ENCODE results near the gene RFLNA. TPM values are rescaled to one million over a fixed set of nuclear protein-coding genes. Genes with fewer than 3 reads are reported as not detected.

Gene RFLNA
- total and polyA plus RNA-seq, 2 of the 4 experiments (the other 2 are of a cell fraction): not detected

DNA sequence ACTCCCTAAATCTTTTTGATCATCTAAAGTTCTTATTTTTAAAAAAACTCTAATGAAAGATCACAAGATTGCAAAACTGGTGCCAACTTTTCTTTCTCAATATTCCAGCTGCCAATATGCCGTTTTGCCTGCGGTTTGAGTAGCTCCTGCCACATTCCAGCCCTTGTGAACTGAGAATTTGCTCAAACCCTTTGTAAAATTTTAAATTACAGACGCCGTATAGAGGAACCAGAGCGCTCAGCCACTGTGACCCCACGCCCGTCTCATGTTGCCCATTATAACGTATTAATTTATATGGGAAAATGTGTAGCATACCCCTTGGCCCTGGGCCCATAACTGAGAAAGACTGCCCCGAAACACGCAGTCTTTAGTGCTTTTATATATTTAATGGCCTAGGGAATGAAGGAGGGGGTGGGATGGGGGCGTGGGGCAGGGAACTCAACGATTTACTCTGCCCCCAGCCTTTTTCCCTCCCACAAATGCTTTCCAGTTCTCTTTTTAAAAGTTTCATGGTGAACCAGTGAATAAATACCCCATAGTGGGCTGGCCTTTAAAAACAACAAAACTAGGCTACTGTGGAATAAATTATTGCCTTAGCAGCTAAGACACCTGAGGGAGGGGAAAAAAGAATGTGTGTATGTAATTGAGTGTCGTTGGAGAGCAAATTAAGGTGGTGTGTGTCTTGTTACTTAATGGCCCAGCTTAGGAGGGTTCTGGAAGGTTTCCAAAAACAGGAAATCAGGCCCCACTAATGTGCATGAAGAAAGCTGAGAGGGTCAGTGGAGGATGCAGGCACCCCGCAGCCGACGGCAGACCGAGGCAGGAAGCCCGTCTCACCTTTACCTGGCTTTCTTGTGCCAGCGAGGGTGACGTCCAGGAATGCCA is 45.7 kb upstream of the RFLNA start:
- intact Hi-C loops (cut with micrococcal nuclease): no loop called here
- Histone ChIP-seq H3K79me1 (ENCODE audit: low read depth in 1 of 2, low read length in 2 of 2) (no peaks in the 10 kb centered on the region), H3K23ac (ENCODE audit: low read depth, low read length) (no peak overlapping the region), H3K9me3 (ENCODE audit: control insufficient read depth, insufficient read depth, low read length) (peaks cover 4% of the 10 kb centered on the region; the same call in 1 of the 2 replicates), H3K4me2 (ENCODE audit: low read depth, low read length) (no peak overlapping the region), H2AK5ac (ENCODE audit: low read depth, low read length) (no peak overlapping the region), H3K4me3 (ENCODE audit: insufficient read depth, low read depth, low read length) (no peak overlapping the region), H3K14ac (replicated peaks; ENCODE audit: low read depth, low read length) (no peak overlapping the region), H3K56ac (ENCODE audit: extremely low read depth, insufficient read depth, low read length) (no peak overlapping the region), H2AFZ (replicated peaks; ENCODE audit: low read length, poor library complexity) (no peak overlapping the region), H3K4me1 (ENCODE audit: control insufficient read depth, insufficient read depth, low read length) (no peaks in the 10 kb centered on the region), H2AK9ac (replicated peaks; ENCODE audit: low read depth, low read length, poor library complexity) (no peak overlapping the region), H3K18ac (ENCODE audit: low read depth, low read length) (no peak overlapping the region), H3K27ac (ENCODE audit: insufficient read depth, low read length) (no peak overlapping the region), H3K36me3 (ENCODE audit: control insufficient read depth, insufficient read depth, low read length) (no peaks in the 10 kb centered on the region), H2BK20ac (ENCODE audit: low read depth, low read length) (no peak overlapping the region), H2BK15ac (ENCODE audit: low read depth, low read length) (no peak overlapping the region), H2BK5ac (ENCODE audit: low read depth, low read length, poor library complexity, severe bottlenecking) (no peak overlapping the region), H4K91ac (ENCODE audit: insufficient read depth, low read depth, low read length) (no peak overlapping the region), H3K9me1 (ENCODE audit: insufficient read depth, low read length) (no peaks in the 10 kb centered on the region), H2BK120ac (ENCODE audit: low read depth, low read length) (no peak overlapping the region), H3K4ac (ENCODE audit: low read depth, low read length) (no peak overlapping the region), H3K27me3 (ENCODE audit: control insufficient read depth, insufficient read depth, low read length) (peaks cover 50% of the 10 kb centered on the region), H3K9ac (ENCODE audit: low read depth, low read length) (no peak overlapping the region), H4K8ac (ENCODE audit: low read depth in 2 of 2, low read length in 2 of 2) (no peak overlapping the region), H4K5ac (ENCODE audit: low read depth, low read length) (no peak overlapping the region), H4K20me1 (ENCODE audit: insufficient read depth, low read length) (no peaks in the 10 kb centered on the region)
- no peak for DNase-seq
- BruUV-seq (replicated peaks): no TSS peak
- in situ Hi-C loops (cut with MboI; ENCODE audit: low sequenced_read_pairs): no loop called here
- TF ChIP-seq CHD1 (IDR thresholded peaks at IDR 0.05; ENCODE audit: low read depth, low read length) (no peak), RCOR1 (IDR thresholded peaks at IDR 0.05; ENCODE audit: insufficient replicate concordance, low read length) (no peak), USF2 (IDR thresholded peaks at IDR 0.05; ENCODE audit: low read depth, low read length) (no peak), RAD21 (IDR thresholded peaks at IDR 0.05; ENCODE audit: low read length) (no peak), MAFK (IDR thresholded peaks at IDR 0.05; ENCODE audit: low read depth, low read length) (no peak), FOS (IDR thresholded peaks at IDR 0.05; ENCODE audit: low read depth, low read length) (no peak), SMC3 (IDR thresholded peaks at IDR 0.05; ENCODE audit: low read depth, low read length) (no peak), BHLHE40 (IDR thresholded peaks at IDR 0.05; ENCODE audit: low read depth, low read length) (no peak), CTCF (conservative IDR thresholded peaks at IDR 0.05; ENCODE audit: low read depth, low read length) (no peak), CEBPB (IDR thresholded peaks at IDR 0.05; ENCODE audit: low read depth, low read length) (no peak), NFE2L2 (IDR thresholded peaks at IDR 0.05; ENCODE audit: low read depth, low read length) (no peak), ELK1 (IDR thresholded peaks at IDR 0.05; ENCODE audit: borderline replicate concordance, low read depth, low read length) (no peak), MAZ (IDR thresholded peaks at IDR 0.05; ENCODE audit: borderline replicate concordance, low read depth, low read length) (no peak), RFX5 (IDR thresholded peaks at IDR 0.05; ENCODE audit: low read depth, low read length) (no peak), MXI1 (IDR thresholded peaks at IDR 0.05; ENCODE audit: borderline replicate concordance, low read depth, low read length) (no peak)
- ChIA-PET CTCF (no interaction called here), POLR2A (ENCODE audit: unreplicated experiment) (no interaction called here)
- 25% methylated on average over 6 of the region's 20 CpGs; no CpG with 5 or more reads in 1 of the 2 experiments for WGBS, 2 experiments (ENCODE audit: extremely low coverage in 2 of 2, insufficient read length in 1 of 2)
- no peak for ATAC-seq (ENCODE audit: low read depth)
- dilution Hi-C loops (cut with HindIII; ENCODE audit: low sequenced_read_pairs, unreplicated experiment): no loop called here

All from IMR-90 (cell line).